Fibroblast of skin of left biceps (primary cell): Measurements from ENCODE around the gene TIAM1.

Source experiments
- DNase-seq, 2 experiments: peaks; one replicate each; pipeline ENCODE4 v3.0.0-alpha.2; 2013; ENCODE audit warnings: low read depth in 2 of 2

TIAM1 gene

DNA sequence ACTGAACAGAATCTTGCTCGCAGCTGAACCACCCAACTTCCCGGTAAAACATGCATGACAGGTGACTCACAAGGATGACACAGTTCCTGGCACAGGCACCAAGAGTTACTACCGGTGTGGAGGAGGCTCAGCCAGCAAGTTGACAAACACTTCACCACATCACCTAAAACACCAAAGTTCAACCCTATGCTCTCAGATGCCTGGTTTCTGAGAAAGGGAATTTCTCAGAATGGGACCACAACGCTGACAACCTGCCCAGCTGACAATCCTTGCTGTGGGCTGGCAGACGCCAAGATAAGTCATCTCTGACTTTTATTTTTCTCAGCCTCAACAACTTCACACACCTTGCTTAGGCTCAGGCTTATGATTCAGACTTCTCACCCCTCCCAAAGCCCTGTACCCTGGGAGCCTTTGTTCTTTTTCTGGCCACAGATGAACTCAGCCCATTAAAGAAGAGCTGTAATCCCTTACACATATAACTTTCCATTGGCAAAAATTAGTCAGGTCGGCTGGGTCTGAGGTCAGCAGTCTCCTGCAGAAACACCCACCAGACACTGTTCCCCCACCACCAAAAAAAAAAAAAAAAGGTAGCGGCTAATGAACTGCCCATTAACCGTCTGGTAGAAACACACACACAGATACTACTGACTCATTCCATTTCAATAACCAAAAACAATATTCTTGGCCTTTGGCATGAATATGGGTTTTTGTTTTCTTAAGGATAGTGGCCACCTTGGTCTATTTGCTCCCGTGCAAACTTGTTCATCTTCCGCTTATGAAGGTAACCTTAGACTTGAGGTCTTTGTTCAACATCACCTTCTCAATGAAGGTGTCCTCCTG, 10.8 kb upstream of the TIAM1 start:
- DNase-seq: no peak

- no peak for DNase-seq
Measured at GRCh38 chr21:31354122-31354521, 10.1 kb upstream of the TIAM1 start.

DNA sequence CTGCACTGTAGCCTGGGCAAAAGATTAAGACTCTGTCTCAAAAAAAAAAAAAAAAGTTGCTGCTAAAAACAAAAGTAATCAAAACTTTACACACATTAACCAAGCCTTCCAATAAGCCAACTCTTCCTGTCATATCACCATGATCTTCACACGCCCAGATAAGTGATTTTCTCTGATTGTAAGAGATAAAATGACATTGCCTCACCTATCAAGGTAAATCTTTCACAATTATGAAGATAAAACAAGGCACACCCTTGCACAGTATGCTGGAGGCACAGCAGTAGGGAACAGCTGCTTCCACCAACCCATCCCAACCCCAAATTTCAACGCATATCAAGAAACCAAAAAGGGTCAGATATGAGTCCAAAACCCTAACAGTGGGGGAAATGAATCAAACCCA, 8.8 kb upstream of the TIAM1 start:
- no peak for DNase-seq

GRCh38 chr21:31351960-31352359, 7.9 kb upstream of the TIAM1 start:
- no peak for DNase-seq

DNA sequence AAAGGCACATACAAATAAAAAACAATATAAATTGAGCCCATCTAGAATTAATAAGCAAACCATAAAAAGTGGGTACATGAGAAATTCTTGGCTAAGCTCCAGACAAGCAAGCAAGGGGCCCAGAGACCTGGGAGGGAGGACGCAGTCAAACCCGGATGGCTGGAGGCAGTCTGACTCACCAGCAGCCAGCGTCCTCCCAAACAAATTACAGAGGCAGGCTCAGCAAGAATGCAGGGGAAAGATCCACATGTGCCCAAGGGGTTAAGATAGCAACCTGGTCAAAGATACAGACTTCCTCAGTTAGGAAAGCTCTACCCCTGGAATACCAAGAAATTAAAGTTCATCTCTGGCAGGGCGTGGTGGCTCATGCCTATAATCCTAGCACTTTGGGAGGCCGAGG, 7.4 kb upstream of the TIAM1 start:
- DNase-seq: no peak

DNA sequence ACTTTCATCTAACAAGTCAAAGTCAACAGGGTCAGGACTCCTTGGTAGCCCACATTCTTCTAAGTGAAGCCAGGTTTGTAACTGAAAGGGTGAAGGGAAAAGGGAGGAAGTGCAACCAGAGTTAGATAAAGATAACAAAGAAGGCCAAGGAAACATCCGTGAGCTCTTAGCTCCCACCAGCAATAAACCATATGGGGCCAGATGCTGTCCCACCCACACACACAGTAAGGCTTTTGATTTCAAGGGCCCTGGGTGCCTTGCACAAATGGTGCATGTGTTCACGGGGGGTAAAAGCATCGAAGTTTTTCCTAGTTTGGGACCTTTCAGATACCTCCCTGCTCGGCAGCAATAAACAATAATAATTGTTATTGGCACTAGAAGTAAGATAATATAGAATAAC, 5.1 kb upstream of the TIAM1 start:
- no peak for DNase-seq

GRCh38 chr21:31348188-31348587, 4.1 kb upstream of the TIAM1 start:
- no peak for DNase-seq

DNA sequence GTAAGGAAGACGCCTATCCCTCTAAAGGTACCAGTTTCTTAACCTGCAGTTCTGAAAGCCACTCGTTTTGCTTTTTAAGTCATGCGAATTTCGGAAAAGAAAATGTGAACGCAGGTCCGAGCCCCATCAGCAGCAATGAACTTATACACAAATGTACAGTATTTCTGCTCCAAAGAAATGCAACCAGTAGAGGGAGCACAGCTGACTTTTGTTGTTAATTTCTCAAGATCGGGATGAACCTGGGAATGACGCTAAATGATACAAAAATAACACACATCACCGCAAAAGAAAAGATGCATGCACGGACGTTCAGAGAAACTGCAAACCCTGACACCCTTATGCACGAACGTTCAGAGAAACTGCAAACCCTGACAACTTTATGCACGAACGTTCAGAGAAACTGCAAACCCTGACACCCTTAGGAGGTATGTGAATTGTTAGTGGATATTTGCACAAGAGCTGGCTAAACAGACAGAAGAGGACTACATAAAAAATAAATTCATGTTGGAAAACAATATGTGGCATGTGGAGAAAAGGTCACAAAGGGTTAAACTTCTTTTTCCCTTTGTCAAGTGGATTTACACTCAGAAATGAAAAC, 3.5 kb upstream of the TIAM1 start:
- no peak for DNase-seq

GRCh38 chr21:31346256-31346821, 2.3 kb upstream of the TIAM1 start:
- DNase-seq: no peak

DNA sequence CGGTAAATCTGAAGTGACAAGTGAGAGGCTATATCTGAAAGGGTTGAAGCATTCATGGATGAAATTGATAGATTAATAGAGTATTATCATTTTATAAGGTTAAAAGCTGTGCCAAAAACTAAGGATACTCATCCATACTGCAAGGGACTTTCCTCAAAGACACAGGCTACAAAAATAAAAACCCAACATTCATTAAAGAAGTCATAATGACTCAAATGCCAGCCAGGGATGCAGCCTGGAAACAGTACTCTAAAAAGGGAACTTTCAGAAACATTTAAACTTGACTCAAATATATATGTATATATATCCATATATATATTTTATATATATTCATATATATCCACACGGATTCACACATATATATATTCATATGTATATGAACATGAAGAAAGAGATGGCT, 1.1 kb upstream of the TIAM1 start:
- no peak for DNase-seq

DNA sequence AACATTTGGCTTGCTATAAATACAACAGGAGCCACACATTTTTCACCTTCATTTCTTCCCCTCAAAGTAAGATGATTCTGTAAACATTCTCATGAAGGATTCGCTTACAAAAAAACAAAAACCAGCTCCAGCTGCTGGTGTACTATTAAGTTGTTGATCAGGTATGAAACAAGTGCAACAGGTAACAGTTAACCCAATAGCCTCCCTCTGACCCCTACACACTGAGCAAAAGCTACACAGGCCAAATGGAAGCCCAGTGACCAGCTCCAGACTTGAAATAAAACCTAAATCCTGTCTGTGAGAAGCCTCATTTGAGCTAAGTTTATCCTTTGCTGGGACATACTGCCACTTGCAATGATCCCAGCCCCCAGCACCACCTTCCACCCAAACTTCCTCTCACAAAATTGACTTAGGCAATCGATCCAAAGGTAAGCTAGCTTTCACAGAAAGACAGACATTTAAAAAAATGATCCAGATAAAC, 991 bp downstream of the TIAM1 start:
- no peak for DNase-seq

DNA sequence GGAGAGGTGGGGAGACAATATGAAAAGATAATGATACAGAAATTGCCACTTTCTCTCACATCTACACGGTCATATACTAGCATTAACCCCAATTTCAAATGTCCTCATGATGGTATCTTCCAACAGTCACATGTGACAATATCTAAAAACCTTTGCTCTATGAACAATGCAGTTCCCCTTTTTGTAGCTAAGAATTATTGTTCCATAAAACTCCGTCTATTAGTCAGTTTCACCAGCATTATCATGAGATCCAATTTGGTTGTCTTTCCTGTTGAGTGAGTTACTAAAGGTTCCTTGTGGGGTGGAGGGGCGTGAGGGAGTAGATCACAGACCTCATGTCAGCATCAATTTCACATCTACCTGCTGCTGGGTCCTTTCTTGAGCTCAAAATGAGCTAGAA, 1.7 kb downstream of the TIAM1 start:
- DNase-seq: no peak

- no peak for DNase-seq
Measured at GRCh38 chr21:31340942-31341487, 3.0 kb downstream of the TIAM1 start.

DNA sequence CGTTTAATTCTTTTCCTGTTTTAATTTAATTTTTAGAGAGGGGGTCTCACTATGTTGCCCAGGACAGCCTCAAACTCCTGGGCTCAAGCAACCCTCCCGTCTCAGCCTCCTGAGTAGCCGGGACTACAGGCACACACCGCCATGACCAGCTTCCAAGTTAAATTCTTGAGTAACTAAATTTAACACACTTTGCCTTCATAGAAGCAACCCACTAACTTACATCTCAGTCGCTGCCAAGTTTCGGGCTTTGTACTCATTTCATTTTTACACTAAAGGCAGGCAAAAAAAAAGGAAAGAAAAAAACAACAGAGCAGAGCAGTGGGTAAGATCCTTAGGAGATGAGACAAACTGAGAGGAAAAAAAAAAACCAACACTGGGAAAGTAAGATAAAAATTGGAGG, 3.5 kb downstream of the TIAM1 start:
- no peak for DNase-seq

GRCh38 chr21:31339721-31340120, 4.3 kb downstream of the TIAM1 start:
- DNase-seq: no peak

- DNase-seq: no peak
Measured at GRCh38 chr21:31338908-31339368, 5.1 kb downstream of the TIAM1 start.

GRCh38 chr21:31337996-31338907, 5.8 kb downstream of the TIAM1 start:
- no peak for DNase-seq

- no peak for DNase-seq
Measured at GRCh38 chr21:31337086-31337485, 7.0 kb downstream of the TIAM1 start.

DNA sequence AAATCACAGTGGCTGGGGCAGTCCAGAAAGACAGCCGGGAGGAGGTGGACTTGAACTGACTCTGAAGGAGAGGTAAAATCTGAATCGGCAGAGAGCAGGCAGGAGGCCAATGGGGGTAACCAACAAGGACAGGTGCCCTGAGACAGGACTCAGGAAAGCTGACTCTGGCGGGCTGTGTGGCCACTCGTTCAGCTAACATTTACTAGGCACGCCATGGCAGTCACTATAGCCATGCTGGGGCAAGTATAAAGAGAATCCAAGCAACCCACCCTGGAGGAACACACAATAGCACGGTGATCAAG, 7.4 kb downstream of the TIAM1 start:
- no peak for DNase-seq

DNA sequence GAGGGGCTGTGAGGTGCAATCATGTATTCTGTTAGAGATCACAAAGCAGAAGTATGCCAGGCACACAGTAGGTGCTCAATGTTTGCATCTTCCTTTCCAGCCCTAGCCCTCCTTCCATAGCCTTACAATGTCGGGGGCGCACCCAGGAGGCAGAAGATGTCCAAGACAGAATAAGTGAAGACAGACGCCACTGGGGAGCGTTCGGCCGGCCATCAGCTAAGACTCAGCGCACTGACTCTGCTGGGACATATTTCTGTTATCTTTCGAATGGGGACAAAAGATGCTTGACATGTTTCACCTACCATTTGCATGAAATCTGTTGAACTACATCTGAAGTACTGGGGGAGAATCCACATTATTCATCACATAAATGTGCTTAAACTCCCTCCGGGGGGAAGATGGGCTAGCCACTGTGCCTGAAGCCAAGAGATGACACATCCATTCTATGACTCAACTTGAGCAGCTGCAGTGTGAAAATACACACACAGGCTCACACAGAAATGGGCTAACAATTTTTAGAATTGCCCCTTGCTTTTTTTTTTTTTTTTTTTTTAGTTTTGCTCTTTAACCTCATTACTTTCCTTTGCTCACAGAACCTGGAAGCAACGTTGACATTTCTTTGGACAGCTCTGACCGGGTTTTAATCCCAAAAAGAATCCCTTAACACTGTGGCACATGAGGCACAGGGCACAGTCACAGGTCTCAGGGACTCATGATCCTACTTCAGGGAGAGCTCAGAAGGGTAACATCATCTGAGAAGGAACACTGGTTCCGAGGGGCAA, 7.9 kb downstream of the TIAM1 start:
- DNase-seq: peak; percentile 81 to 84

GRCh38 chr21:31334648-31335121, 9.4 kb downstream of the TIAM1 start:
- DNase-seq: no peak
